ENCODE measurements around the gene SEZ6.

DNA sequence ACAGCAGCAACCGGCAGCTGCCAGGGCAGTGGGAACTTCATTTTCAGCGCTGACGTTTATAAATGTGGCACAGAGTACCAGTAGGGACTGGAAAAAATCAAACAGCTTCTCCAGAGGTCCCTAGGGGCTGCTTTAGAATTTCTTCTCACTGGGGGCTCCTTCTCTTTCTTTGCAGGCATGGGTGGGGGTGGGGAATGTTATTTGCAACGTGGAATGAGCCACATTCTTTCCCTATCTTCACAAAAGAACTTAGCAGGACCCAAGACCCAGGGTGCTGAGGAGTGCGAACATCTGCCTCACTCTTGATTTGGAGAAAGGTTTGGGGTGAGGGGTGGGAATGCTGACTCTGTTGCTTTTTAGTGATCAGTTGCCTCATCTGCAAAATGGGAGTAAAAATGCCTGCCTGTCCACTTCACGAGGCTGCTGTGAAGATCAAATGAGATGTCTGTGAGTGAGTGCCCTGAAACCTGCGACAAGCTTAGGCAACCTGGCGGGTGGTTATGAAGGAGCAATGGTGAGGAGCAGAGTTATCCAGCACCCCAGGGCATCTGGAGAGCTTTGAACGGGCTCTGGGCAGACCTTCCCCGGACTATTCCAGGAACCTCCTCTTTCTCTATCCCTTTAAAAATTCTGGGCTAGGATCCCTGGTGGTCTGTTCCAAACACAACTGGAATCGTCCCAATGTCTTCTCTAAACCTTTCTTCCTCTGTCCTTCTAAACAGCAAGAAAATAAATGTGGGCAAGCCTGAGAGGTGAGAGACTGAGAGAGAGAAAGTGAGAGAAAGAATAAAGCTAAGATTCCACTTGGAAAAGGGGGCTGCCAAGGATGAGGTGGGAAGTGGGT lies 26.4 kb upstream of the SEZ6 start:
- TF ChIP-seq, protein P1, sequence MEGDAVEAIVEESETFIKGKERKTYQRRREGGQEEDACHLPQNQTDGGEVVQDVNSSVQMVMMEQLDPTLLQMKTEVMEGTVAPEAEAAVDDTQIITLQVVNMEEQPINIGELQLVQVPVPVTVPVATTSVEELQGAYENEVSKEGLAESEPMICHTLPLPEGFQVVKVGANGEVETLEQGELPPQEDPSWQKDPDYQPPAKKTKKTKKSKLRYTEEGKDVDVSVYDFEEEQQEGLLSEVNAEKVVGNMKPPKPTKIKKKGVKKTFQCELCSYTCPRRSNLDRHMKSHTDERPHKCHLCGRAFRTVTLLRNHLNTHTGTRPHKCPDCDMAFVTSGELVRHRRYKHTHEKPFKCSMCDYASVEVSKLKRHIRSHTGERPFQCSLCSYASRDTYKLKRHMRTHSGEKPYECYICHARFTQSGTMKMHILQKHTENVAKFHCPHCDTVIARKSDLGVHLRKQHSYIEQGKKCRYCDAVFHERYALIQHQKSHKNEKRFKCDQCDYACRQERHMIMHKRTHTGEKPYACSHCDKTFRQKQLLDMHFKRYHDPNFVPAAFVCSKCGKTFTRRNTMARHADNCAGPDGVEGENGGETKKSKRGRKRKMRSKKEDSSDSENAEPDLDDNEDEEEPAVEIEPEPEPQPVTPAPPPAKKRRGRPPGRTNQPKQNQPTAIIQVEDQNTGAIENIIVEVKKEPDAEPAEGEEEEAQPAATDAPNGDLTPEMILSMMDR (IDR thresholded peaks at IDR 0.05): no peak
- no peak for TF ChIP-seq EZH2 (IDR thresholded peaks at IDR 0.05; ENCODE audit: borderline replicate concordance, insufficient read depth, low read depth, low read length, poor library complexity, severe bottlenecking)
